Left colon (tissue), 2 donors: ENCODE measurements around the gene FGD6. TPM values are rescaled to one million over a fixed set of nuclear protein-coding genes. Genes with fewer than 3 reads are reported as not detected.
A peak's percentile ranks its signal among the peaks of the same experiment; 100 is the strongest.
"Not testable (repeated sequence)": the region's sequence is repeated elsewhere in the genome, so short reads cannot be mapped to it uniquely, and the experiment has no call there.

Experiments
- ATAC-seq: fragments of 200-7000 bp; cut with Tn5 transposase; one replicate; pipeline ENCODE4 v1.9.1; 2020; ENCODE audit warnings: mild to moderate bottlenecking, moderate library complexity
- DNase-seq, 2 donors: peaks; one replicate each; pipeline ENCODE4 v3.0.0-alpha.2; 2020
- intact Hi-C, 2 donors: fragments of 100-400 bp; cut with DNase I in 1 of 2; cut with micrococcal nuclease in 1 of 2; formaldehyde crosslinking; loops; one replicate each; pipeline versions ENCODE4 v1.11.2 to v1.14.0; 2022; cut with DNase I, micrococcal nuclease
- total RNA-seq, 2 donors: library from RNA; stranded (reverse); fragmentation: NEBNext Ultra II Directional; extraction: Animal tissue kit (Norgen Biotek cat#: 25700); gene quantifications; one replicate each; pipeline ENCODE4 v1.2.1, GENCODE V29; 2021
- donor health status: DM: no; HTN: no; CAD: no.
- donor health status: DM: yes; HTN: yes; CAD: no.

The FGD6 gene
- total RNA-seq, 2 donors from 2014 or later: 18.7 to 23.8 TPM

- DNase-seq (no peak), ATAC-seq (no peak)
- intact Hi-C loops: loop anchor here (5.0 to 10.0 kb wide), 4 partner anchors 102 to 417 kb away; partner anchors contain the start of genes FGD6 (in 1 of the 2) and VEZT (in 1 of the 2)
Observed at GRCh38 chr12:95114766-95115405, 102.4 kb downstream of the FGD6 start.

- no peak for ATAC-seq
- DNase-seq: no peak
- intact Hi-C loops: no loop called here
Observed at GRCh38 chr12:95107362-95107761, 109.9 kb downstream of the FGD6 start.

- no peak for DNase-seq
- no peak for ATAC-seq
- intact Hi-C loops: no loop called here
Observed at GRCh38 chr12:95105540-95105939, 111.7 kb downstream of the FGD6 start.

GRCh38 chr12:95104919-95105452 is 112.3 kb downstream of the FGD6 start:
- ATAC-seq (no peak), DNase-seq (no peak)
- intact Hi-C loops: no loop called here

GRCh38 chr12:95102916-95103671 is 114.2 kb downstream of the FGD6 start:
- DNase-seq: no peak
- peak; percentile 93 for ATAC-seq
- intact Hi-C loops: no loop called here

GRCh38 chr12:95101957-95102356 is 115.3 kb downstream of the FGD6 start:
- ATAC-seq, DNase-seq, intact Hi-C loops: not testable (repeated sequence)

GRCh38 chr12:95100264-95101190 is 116.7 kb downstream of the FGD6 start:
- no peak for DNase-seq
- intact Hi-C loops: no loop called here
- ATAC-seq: peak; percentile 3

DNA sequence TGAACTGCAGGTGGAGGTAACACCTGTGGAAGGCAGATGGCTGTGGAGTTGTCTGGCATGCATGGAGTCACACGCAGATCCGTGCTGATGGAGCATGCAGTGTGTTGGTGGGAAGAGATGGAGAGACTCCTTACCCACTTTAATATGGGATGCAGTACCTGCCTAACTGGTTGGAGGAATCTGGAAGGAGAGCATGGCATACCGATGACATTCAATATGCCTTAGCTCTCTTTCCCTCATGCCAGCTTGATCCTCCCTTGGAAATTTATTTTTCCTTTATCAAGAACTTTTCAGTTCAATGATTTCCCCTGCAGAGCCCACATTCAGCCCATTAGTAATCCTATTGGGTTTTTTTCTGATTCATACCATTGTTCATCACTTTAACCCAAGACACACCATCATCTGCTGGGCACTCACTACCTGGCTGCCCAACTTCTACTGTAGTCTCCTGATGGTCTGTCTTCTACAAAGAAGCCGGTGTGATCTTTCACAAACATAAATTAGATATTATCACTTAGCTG is 117.9 kb downstream of the FGD6 start:
- no peak for ATAC-seq

DNA sequence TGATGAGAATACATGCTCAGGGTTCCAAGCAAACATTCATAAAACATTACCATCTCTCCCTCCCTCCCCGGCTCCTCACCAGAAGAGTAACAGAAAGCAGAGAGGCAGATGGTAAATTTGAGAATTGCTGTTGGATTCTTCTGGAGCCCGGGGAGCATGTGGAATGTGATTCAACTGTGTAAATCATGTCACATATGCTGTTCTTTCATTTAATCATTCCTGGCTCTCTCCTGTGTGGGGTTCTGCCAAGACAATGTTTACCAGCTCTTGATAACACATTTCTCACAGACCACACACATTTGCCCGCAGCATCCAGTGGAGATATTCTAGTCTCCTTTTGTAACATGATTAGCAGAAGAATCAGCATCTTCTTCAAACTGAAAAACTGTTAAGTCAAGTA is 120.4 kb downstream of the FGD6 start:
- DNase-seq: no peak
- intact Hi-C loops: no loop called here
- ATAC-seq: peak; percentile 64

More for the DNA sequence above, 117.9 kb downstream of the FGD6 start:
- DNase-seq: no peak
- intact Hi-C loops: no loop called here

DNA sequence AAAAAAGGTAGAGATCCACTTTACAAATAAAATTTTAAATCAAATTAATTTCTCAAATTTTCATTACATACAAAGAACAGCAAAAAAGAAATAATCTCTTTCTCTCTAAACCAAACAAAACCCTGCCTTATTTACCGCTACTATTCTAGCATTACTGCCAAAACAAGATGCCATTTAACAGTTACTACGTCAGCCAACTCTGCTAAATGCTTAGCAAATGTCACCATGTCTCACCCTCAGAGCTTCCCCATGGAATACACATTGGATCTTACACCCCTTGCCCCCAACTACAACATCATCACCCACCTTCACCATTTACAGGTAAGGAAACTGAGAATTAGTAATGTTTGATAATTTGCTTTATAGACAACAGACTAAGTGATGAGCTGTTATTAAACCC is 120.9 kb downstream of the FGD6 start:
- intact Hi-C loops: no loop called here
- no peak for ATAC-seq
- DNase-seq: no peak

DNA sequence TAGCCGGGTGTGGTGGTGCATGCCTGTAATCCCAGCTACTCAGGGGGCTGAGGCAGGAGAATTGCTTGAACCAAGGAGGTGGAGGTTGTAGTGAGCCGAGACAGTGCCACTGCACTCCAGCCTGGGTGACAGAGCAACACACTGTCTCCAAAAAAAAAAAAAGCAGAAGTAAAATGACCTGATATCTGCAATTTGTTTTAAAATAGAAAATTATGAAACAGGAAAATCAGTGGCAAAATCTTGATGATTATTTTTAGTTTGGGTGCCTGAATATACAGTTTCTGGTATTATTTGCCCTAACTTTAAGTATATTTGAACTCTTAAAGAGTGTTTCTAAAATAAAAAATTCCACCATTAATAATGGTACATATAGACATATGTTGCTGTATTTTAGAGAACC is 121.4 kb downstream of the FGD6 start:
- intact Hi-C loops, DNase-seq, ATAC-seq: not testable (repeated sequence)

- DNase-seq: no peak
- intact Hi-C loops: no loop called here
- no peak for ATAC-seq
Observed at GRCh38 chr12:95089462-95089861, 127.8 kb downstream of the FGD6 start.

DNA sequence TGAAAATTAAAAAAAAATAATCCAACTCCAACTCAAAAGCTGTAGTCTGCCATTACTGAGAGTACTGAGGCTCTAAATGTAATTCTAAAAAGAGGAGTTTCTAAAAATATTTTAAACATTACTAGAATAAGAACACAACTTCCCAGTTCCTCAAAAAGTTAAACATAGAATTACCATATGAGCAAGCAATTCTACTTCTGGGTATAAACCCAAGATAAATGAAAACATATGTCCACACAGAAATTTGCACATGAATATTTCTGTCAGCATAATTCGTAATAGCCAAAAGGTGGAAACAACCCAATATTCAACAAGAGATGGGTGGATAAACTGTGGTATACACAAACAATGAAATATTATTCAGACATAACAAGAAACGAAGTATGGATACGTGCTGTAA is 128.9 kb downstream of the FGD6 start:
- intact Hi-C loops: no loop called here
- DNase-seq (no peak), ATAC-seq (no peak)

- peak; percentile 48 for ATAC-seq
- DNase-seq: no peak
- intact Hi-C loops: no loop called here
Observed at GRCh38 chr12:95085612-95086011, 131.7 kb downstream of the FGD6 start.

- ATAC-seq: peak; percentile 84
- intact Hi-C loops: no loop called here
- no peak for DNase-seq
Observed at GRCh38 chr12:95083938-95084337, 133.3 kb downstream of the FGD6 start.

DNA sequence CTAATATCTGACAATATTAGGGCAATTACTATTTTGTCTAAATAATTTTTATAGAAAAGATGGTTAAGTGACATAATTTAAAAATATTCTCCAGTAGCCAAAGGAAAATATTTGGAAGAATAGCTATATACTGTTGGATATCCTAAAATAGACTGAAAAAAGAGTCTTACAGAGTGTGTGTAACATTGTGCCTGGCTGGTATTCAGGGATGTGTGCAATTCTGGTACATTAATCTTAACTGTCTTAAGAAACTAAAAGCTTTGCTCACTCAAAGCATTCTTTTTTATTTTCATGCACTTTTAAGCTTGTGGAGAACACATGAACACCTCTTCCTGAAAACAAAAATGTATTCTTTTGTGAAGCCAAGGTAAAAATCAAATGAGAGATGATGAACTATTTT is 133.8 kb downstream of the FGD6 start:
- DNase-seq (no peak), ATAC-seq (peak; percentile 3)
- intact Hi-C loops: no loop called here

- intact Hi-C loops: no loop called here
- no peak for DNase-seq
- ATAC-seq: no peak
Observed at GRCh38 chr12:95077341-95077740, 139.9 kb downstream of the FGD6 start.

DNA sequence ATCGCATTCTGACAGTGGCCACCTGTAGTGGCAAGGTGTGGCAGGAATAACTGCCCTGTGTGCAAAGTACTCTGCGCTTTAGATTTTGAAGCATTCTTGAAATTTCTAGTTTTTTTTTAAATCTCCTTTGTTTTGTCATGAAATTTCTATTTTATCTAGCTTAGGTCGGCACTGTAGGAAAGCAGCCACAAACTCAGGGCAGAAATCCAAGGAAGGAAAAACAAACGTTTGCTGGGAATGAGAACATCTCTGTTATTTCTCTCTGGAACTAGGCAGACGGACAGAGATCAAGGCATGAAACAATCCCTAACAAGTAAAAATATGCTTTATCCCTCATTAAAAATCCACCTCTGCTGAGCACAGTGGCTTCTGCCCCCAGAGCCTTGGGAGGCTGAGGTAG is 142.5 kb downstream of the FGD6 start:
- ATAC-seq (no peak), DNase-seq (no peak)
- intact Hi-C loops: no loop called here
